ENCODE results near the gene RLN3. TPM values are rescaled to one million over a fixed set of nuclear protein-coding genes. Genes with fewer than 3 reads are reported as not detected.
"Not testable (repeated sequence)": the region's sequence is repeated elsewhere in the genome, so short reads cannot be mapped to it uniquely, and the experiment has no call there.

The RLN3 gene
- polyA plus RNA-seq, 1 donor (not counting 4 experiments of a cell fraction or from before 2014, with no cell fraction given): not detected

GRCh38 chr19:14048443-14049153 is 20.6 kb downstream of the RLN3 start:
- Histone ChIP-seq H2AFZ (ENCODE audit: control insufficient read depth, low read length) (no peak overlapping the region), H3K27ac (ENCODE audit: control insufficient read depth, insufficient read depth, low read length) (no peak overlapping the region), H3K4me1 (ENCODE audit: control insufficient read depth, extremely low read depth, insufficient read depth, low read length) (no peaks in the 10 kb centered on the region), H3K9ac (ENCODE audit: control insufficient read depth, extremely low read depth, insufficient read depth, low read length) (no peak overlapping the region), H3K79me2 (ENCODE audit: control insufficient read depth, insufficient read depth, low read length) (no peaks in the 10 kb centered on the region), H3K4me2 (ENCODE audit: control insufficient read depth, extremely low read depth, insufficient read depth, low read depth, low read length) (no peak overlapping the region), H3K4me3 (ENCODE audit: control insufficient read depth in 2 of 3, extremely low read depth in 1 of 3, insufficient read depth in 2 of 3, low read depth in 1 of 3, low read length in 3 of 3) (no peak overlapping the region), H3K27me3 (ENCODE audit: control insufficient read depth, extremely low read depth, insufficient read depth, low read length) (no peaks in the 10 kb centered on the region), H3K36me3 (ENCODE audit: control insufficient read depth in 2 of 2, extremely low read depth in 1 of 2, insufficient read depth in 2 of 2, low read length in 2 of 2) (peaks cover 0 to 2% of the 10 kb centered on the region in 2 experiments), H3K9me3 (ENCODE audit: control insufficient read depth, low read depth, low read length) (no peaks in the 10 kb centered on the region), H3K9me1 (ENCODE audit: control insufficient read depth, extremely low read depth, insufficient read depth, low read length) (no peaks in the 10 kb centered on the region), H4K20me1 (ENCODE audit: control insufficient read depth, extremely low read depth, insufficient read depth, low read length) (no peaks in the 10 kb centered on the region)
- dilution Hi-C loops (cut with MboI; ENCODE audit: extremely low pct_ligation_motif_present, low sequenced_read_pairs): no loop called here
- FAIRE-seq (no peak), DNase-seq (ENCODE audit: low read depth, low spot score) (no peak)
- TF ChIP-seq EZH2 (IDR thresholded peaks at IDR 0.05; ENCODE audit: low read length): no peak
- TF ChIP-seq CTCF (optimal IDR thresholded peaks at IDR 0.05 in 1 of 3, IDR thresholded peaks at IDR 0.05 in 1 of 3, conservative IDR thresholded peaks at IDR 0.05 in 1 of 3; ENCODE audit: extremely low read depth in 1 of 3, insufficient read depth in 2 of 3, low read length in 3 of 3): peak; percentile 79 to 94 (median 94)

DNA sequence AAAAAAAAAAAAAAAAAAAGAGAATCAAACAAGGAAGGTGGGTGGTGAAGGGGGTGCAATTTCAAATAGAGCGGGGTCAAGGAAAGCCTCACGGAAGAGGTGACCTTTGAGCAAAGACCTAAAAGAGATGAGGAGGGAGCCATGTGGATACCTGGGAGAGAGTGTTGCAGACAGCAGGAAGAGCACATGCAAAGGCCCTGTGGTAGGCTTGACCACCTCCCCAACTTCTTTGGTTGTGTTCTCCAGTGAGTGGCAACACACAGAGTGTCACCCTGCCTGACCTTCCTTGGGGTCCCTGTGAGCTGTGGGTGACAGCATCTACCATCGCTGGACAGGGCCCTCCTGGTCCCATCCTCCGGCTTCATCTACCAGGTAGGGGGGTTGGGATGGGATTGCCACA is 22.6 kb downstream of the RLN3 start:
- Histone ChIP-seq H2AFZ (ENCODE audit: control insufficient read depth, low read length) (no peak overlapping the region), H3K79me2 (ENCODE audit: control insufficient read depth, insufficient read depth, low read length) (no peaks in the 10 kb centered on the region), H3K4me1 (ENCODE audit: control insufficient read depth, extremely low read depth, insufficient read depth, low read length) (no peaks in the 10 kb centered on the region), H3K9me1 (ENCODE audit: control insufficient read depth, extremely low read depth, insufficient read depth, low read length) (no peaks in the 10 kb centered on the region), H3K9me3 (ENCODE audit: control insufficient read depth, low read depth, low read length) (no peaks in the 10 kb centered on the region), H3K9ac (ENCODE audit: control insufficient read depth, extremely low read depth, insufficient read depth, low read length) (no peak overlapping the region), H3K27me3 (ENCODE audit: control insufficient read depth, extremely low read depth, insufficient read depth, low read length) (peaks cover 4% of the 10 kb centered on the region), H3K4me2 (ENCODE audit: control insufficient read depth, extremely low read depth, insufficient read depth, low read depth, low read length) (no peak overlapping the region), H3K27ac (ENCODE audit: control insufficient read depth, insufficient read depth, low read length) (no peak overlapping the region), H3K36me3 (ENCODE audit: control insufficient read depth in 2 of 2, extremely low read depth in 1 of 2, insufficient read depth in 2 of 2, low read length in 2 of 2) (peaks cover 0 to 2% of the 10 kb centered on the region in 2 experiments), H4K20me1 (ENCODE audit: control insufficient read depth, extremely low read depth, insufficient read depth, low read length) (no peaks in the 10 kb centered on the region), H3K4me3 (ENCODE audit: control insufficient read depth in 2 of 3, extremely low read depth in 1 of 3, insufficient read depth in 2 of 3, low read depth in 1 of 3, low read length in 3 of 3) (no peak overlapping the region)
- no peak for DNase-seq (ENCODE audit: low read depth, low spot score)
- TF ChIP-seq CTCF (optimal IDR thresholded peaks at IDR 0.05 in 1 of 3, IDR thresholded peaks at IDR 0.05 in 1 of 3, conservative IDR thresholded peaks at IDR 0.05 in 1 of 3; ENCODE audit: extremely low read depth in 1 of 3, insufficient read depth in 2 of 3, low read length in 3 of 3) (no peak), EZH2 (IDR thresholded peaks at IDR 0.05; ENCODE audit: low read length) (no peak)
- FAIRE-seq: no peak
- dilution Hi-C loops (cut with MboI; ENCODE audit: extremely low pct_ligation_motif_present, low sequenced_read_pairs): no loop called here

- H2AFZ ChIP-seq (ENCODE audit: control insufficient read depth, low read length); H3K9me1 ChIP-seq (ENCODE audit: control insufficient read depth, extremely low read depth, insufficient read depth, low read length); H3K4me1 ChIP-seq (ENCODE audit: control insufficient read depth, extremely low read depth, insufficient read depth, low read length); FAIRE-seq; H3K27me3 ChIP-seq (ENCODE audit: control insufficient read depth, extremely low read depth, insufficient read depth, low read length); H3K36me3 ChIP-seq (ENCODE audit: control insufficient read depth in 2 of 2, extremely low read depth in 1 of 2, insufficient read depth in 2 of 2, low read length in 2 of 2); H3K79me2 ChIP-seq (ENCODE audit: control insufficient read depth, insufficient read depth, low read length); H3K27ac ChIP-seq (ENCODE audit: control insufficient read depth, insufficient read depth, low read length); DNase-seq (ENCODE audit: low read depth, low spot score); H3K4me2 ChIP-seq (ENCODE audit: control insufficient read depth, extremely low read depth, insufficient read depth, low read depth, low read length); H3K4me3 ChIP-seq (ENCODE audit: control insufficient read depth in 2 of 3, extremely low read depth in 1 of 3, insufficient read depth in 2 of 3, low read depth in 1 of 3, low read length in 3 of 3); H3K9me3 ChIP-seq (ENCODE audit: control insufficient read depth, low read depth, low read length); H4K20me1 ChIP-seq (ENCODE audit: control insufficient read depth, extremely low read depth, insufficient read depth, low read length); H3K9ac ChIP-seq (ENCODE audit: control insufficient read depth, extremely low read depth, insufficient read depth, low read length); dilution Hi-C loops (cut with MboI; ENCODE audit: extremely low pct_ligation_motif_present, low sequenced_read_pairs): not testable (repeated sequence)
Measured at GRCh38 chr19:14050961-14051360, 23.0 kb downstream of the RLN3 start.

Data from keratinocyte (primary cell).